Neural cell (in vitro differentiated cells): ENCODE data around the gene ETNK2. TPM values are rescaled to one million over a fixed set of nuclear protein-coding genes. Genes with fewer than 3 reads are reported as not detected.

ENCODE experiments used
- H2AFZ ChIP-seq: fragments of 200-600, 300-800 bp; sonication (generic), shearing (Covaris generic); 2 replicates; pipeline ENCODE4 v1.6.0; 2014; ENCODE audit warnings: low read depth, mild to moderate bottlenecking, antibody characterized with exemption, low read length, moderate library complexity
- H3F3A ChIP-seq: fragments of 200-600 bp; shearing (Covaris generic); 2 replicates; pipeline ENCODE4 v1.6.1; 2016; ENCODE audit warnings: mild to moderate bottlenecking, moderate library complexity, mixed read lengths, antibody characterized with exemption, low read length; ENCODE audit not compliant: insufficient read depth, poor library complexity, severe bottlenecking
- H3K27ac ChIP-seq: fragments of 200-600, 300-800 bp; sonication (generic), shearing (Covaris generic); 2 replicates; pipeline ENCODE4 v1.5.1; 2014; ENCODE audit warnings: mild to moderate bottlenecking, low read length, moderate library complexity
- H3K27me3 ChIP-seq: fragments of 300-800, 200-600 bp; sonication (generic), shearing (Covaris generic); 2 replicates; pipeline ENCODE4 v1.6.0; 2014; ENCODE audit warnings: mild to moderate bottlenecking, low read depth, low read length, moderate library complexity; ENCODE audit not compliant: insufficient read depth
- H3K36me3 ChIP-seq: fragments of 300-800, 200-600 bp; sonication (generic), shearing (Covaris generic); 2 replicates; pipeline ENCODE4 v1.5.1; 2014; ENCODE audit warnings: mild to moderate bottlenecking, antibody characterized with exemption, low read length, moderate library complexity; ENCODE audit not compliant: insufficient read depth
- H3K4me2 ChIP-seq: fragments of 300-800, 200-600 bp; sonication (generic), shearing (Covaris generic); 2 replicates; pipeline ENCODE4 v1.6.0; 2014; ENCODE audit warnings: mild to moderate bottlenecking, low read length
- H3K4me3 ChIP-seq: fragments of 300-800, 200-600 bp; sonication (generic), shearing (Covaris generic); 2 replicates; pipeline ENCODE4 v1.5.1; 2014; ENCODE audit warnings: mild to moderate bottlenecking, low read length, moderate library complexity
- H3K79me2 ChIP-seq: fragments of 200-600 bp; shearing (Covaris generic); replicated peaks from 2 replicates; pipeline ENCODE4 v1.6.0; 2014; ENCODE audit warnings: mild to moderate bottlenecking, low read length, moderate library complexity; ENCODE audit not compliant: insufficient read depth
- H3K9ac ChIP-seq: fragments of 300-800, 200-600 bp; sonication (generic), shearing (Covaris generic); 2 replicates; pipeline ENCODE4 v1.6.1; 2016; ENCODE audit warnings: mild to moderate bottlenecking, low read length, mixed read lengths
- H3K9me2 ChIP-seq: fragments of 200-600 bp; shearing (Covaris generic); 2 replicates; pipeline ENCODE4 v1.6.1; 2016; ENCODE audit warnings: mild to moderate bottlenecking, low read length, mixed read lengths; ENCODE audit not compliant: insufficient read depth
- H3K9me3 ChIP-seq: fragments of 200-600, 300-800 bp; sonication (generic), shearing (Covaris generic); 2 replicates; pipeline ENCODE4 v1.6.1; 2016; ENCODE audit warnings: mild to moderate bottlenecking, mixed run types, low read length, moderate library complexity, mixed read lengths
- H4K20me1 ChIP-seq: fragments of 200-600 bp; shearing (Covaris generic); 2 replicates; pipeline ENCODE4 v1.6.1; 2016; ENCODE audit warnings: mild to moderate bottlenecking, mixed run types; ENCODE audit not compliant: insufficient read depth
- CTCF ChIP-seq: fragments of 450-650 bp; IDR thresholded peaks from 2 replicates; pipeline ENCODE4 v1.5.1; 2014; ENCODE audit warnings: antibody characterized with exemption, mild to moderate bottlenecking, moderate library complexity; ENCODE audit not compliant: poor library complexity, severe bottlenecking
- EP300 ChIP-seq: fragments of 450-650 bp; conservative IDR thresholded peaks from 2 replicates; pipeline ENCODE4 v1.6.1; 2014; ENCODE audit warnings: antibody characterized with exemption, mild to moderate bottlenecking, moderate library complexity; ENCODE audit not compliant: poor library complexity, severe bottlenecking
- EZH2 ChIP-seq: fragments of 200-600, 300-800 bp; shearing (Covaris generic), sonication (generic); IDR thresholded peaks from 2 replicates; pipeline ENCODE4 v1.6.1; 2014; ENCODE audit warnings: antibody characterized with exemption, low read length, borderline replicate concordance, mild to moderate bottlenecking; ENCODE audit not compliant: insufficient read depth, poor library complexity, severe bottlenecking
- MXI1 ChIP-seq: fragments of 450-650 bp; conservative IDR thresholded peaks from 2 replicates; pipeline ENCODE4 v1.6.1; 2014; ENCODE audit warnings: antibody characterized with exemption, mild to moderate bottlenecking; ENCODE audit not compliant: poor library complexity, severe bottlenecking
- POLR2AphosphoS5 ChIP-seq: IDR thresholded peaks from 2 replicates; pipeline ENCODE4 v1.6.1; 2012
- RAD21 ChIP-seq: fragments of 450-650 bp; conservative IDR thresholded peaks from 2 replicates; pipeline ENCODE4 v1.6.1; 2014; ENCODE audit warnings: antibody characterized with exemption, mild to moderate bottlenecking, moderate library complexity
- REST ChIP-seq: IDR thresholded peaks from 2 replicates; pipeline ENCODE4 v1.6.1; 2012; ENCODE audit warnings: borderline replicate concordance
- SMC3 ChIP-seq: fragments of 450-650 bp; conservative IDR thresholded peaks from 2 replicates; pipeline ENCODE4 v1.6.1; 2014; ENCODE audit warnings: antibody characterized with exemption, mild to moderate bottlenecking, moderate library complexity; ENCODE audit not compliant: poor library complexity
- TAF1 ChIP-seq: IDR thresholded peaks from 2 replicates; pipeline ENCODE4 v1.6.1; 2012; ENCODE audit warnings: low read depth
- polyA plus RNA-seq: library from polyadenylated mRNA; depleted of rRNA; stranded (reverse); fragments of >200 nt; gene quantifications from 2 replicates; pipeline ENCODE4 v1.2.3, GENCODE V29; 2014

The ETNK2 gene
- polyA plus RNA-seq, 1 donor from 2014 or later = 26.7 TPM

GRCh38 chr1:204115116-204115515, 36.7 kb downstream of the ETNK2 start:
- TF ChIP-seq POLR2AphosphoS5 (no peak), CTCF (no peak), MXI1 (no peak)
- no peak overlapping the region for H2AFZ ChIP-seq
- H4K20me1 ChIP-seq = no peaks in the 10 kb centered on the region
- no peaks in the 10 kb centered on the region for H3K79me2 ChIP-seq
- H3K4me3 ChIP-seq = no peak overlapping the region
- H3K9ac ChIP-seq = no peak overlapping the region
- no peaks in the 10 kb centered on the region for H3K9me3 ChIP-seq
- H3K4me2 ChIP-seq = no peak overlapping the region
- no peaks in the 10 kb centered on the region for H3F3A ChIP-seq
- peaks cover 31% of the 10 kb centered on the region for H3K27me3 ChIP-seq
- H3K9me2 ChIP-seq = no peaks in the 10 kb centered on the region
- H3K36me3 ChIP-seq = no peaks in the 10 kb centered on the region
- H3K27ac ChIP-seq = no peak overlapping the region

GRCh38 chr1:204114606-204115005, 37.2 kb downstream of the ETNK2 start:
- H3K27ac ChIP-seq = no peak overlapping the region
- H3K9me2 ChIP-seq = no peaks in the 10 kb centered on the region
- H3K9me3 ChIP-seq = no peaks in the 10 kb centered on the region
- TF ChIP-seq EP300 = no peak
- no peak for TF ChIP-seq SMC3
- TF ChIP-seq MXI1 = no peak
- TF ChIP-seq TAF1 = no peak
- no peak for TF ChIP-seq CTCF
- TF ChIP-seq POLR2AphosphoS5 = no peak
- TF ChIP-seq RAD21 = no peak
- no peak for TF ChIP-seq EZH2
- H3K27me3 ChIP-seq = peaks cover 33% of the 10 kb centered on the region
- no peak overlapping the region for H2AFZ ChIP-seq
- no peaks in the 10 kb centered on the region for H4K20me1 ChIP-seq
- no peak overlapping the region for H3K4me3 ChIP-seq
- no peaks in the 10 kb centered on the region for H3F3A ChIP-seq
- H3K36me3 ChIP-seq = no peaks in the 10 kb centered on the region
- H3K9ac ChIP-seq = no peak overlapping the region
- H3K79me2 ChIP-seq = no peaks in the 10 kb centered on the region
- no peak overlapping the region for H3K4me2 ChIP-seq

- Histone ChIP-seq H3K27me3 (peaks cover 40% of the 10 kb centered on the region), H3K4me3 (no peak overlapping the region), H3K27ac (no peak overlapping the region), H3K79me2 (no peaks in the 10 kb centered on the region), H3F3A (no peaks in the 10 kb centered on the region), H3K9me3 (no peaks in the 10 kb centered on the region), H3K9me2 (no peaks in the 10 kb centered on the region), H4K20me1 (no peaks in the 10 kb centered on the region), H3K4me2 (no peak overlapping the region), H3K36me3 (no peaks in the 10 kb centered on the region), H2AFZ (no peak overlapping the region), H3K9ac (no peak overlapping the region)
- TF ChIP-seq EZH2 (no peak), CTCF (no peak), RAD21 (no peak), POLR2AphosphoS5 (no peak), REST (no peak), TAF1 (no peak), SMC3 (no peak), MXI1 (no peak), EP300 (no peak)
Observed at GRCh38 chr1:204113896-204114295, 37.9 kb downstream of the ETNK2 start.
